ENCODE data around the gene NEUROD2.

Gene NEUROD2

GRCh38 chr17:39618956-39619785, 11.5 kb upstream of the NEUROD2 start:
- DNase-seq (ENCODE audit: low read depth) = no peak

- DNase-seq (ENCODE audit: low read depth) = no peak
These were observed 10.7 kb upstream of the NEUROD2 start for GRCh38 chr17:39618246-39618913.

GRCh38 chr17:39617446-39618245, 9.9 kb upstream of the NEUROD2 start:
- DNase-seq (ENCODE audit: low read depth) = no peak

GRCh38 chr17:39617100-39617445, 9.4 kb upstream of the NEUROD2 start:
- DNase-seq (ENCODE audit: low read depth) = no peak

DNA sequence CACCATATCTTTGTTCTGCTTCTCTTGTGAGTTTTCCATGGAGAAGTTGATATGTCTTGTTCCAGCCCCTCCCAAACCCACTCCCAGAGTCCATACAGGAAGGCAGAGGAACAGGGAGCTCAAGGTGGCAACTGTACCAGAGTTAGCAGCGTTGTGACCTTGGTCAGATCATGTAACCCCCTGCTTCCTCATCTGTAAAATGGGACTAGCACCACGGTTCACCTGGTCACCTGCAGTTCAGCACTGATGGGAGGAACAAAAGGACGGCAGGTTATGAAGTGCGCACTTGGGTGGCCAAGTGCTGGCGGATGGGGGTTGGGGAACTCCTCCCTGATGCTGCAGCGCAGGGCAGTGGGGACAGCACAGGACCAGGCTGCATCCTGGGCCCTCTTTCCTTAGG, 7.7 kb upstream of the NEUROD2 start:
- DNase-seq (ENCODE audit: low read depth) = no peak

DNA sequence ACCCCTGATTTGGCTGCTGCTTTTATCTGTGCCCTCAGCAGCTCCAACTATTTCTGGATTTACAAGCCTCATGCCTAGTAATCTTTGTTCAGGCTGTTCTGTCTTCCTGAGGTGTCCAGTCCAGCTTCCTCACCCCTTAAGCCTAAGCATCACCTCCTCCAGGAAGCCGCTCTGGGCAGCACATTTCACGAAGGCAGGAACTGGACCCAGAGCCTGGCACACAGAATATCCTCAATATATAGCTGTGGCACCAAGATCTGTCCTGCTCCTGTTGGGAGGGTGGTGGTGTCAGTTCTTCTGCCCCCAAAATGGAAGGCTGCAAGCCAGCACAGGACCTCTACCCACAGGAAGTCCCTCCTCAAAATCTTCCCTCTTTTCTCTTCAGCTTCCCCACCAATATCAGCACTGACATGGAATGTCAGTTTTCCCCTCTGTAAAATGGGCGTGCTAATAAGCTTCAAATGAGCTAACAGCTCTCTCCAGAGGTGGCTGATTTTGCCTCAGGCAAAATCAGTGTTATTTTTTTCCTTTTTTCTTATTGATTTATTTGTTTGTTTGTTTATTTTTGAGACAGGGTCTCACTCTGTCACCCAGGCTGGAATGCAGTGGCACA, 6.9 kb upstream of the NEUROD2 start:
- no peak for DNase-seq (ENCODE audit: low read depth)

- DNase-seq (ENCODE audit: low read depth) = no peak
These were observed 5.3 kb upstream of the NEUROD2 start for GRCh38 chr17:39612935-39613464.

GRCh38 chr17:39612291-39612894, 4.7 kb upstream of the NEUROD2 start:
- DNase-seq (ENCODE audit: low read depth) = no peak

- no peak for DNase-seq (ENCODE audit: low read depth)
These were observed 3.8 kb upstream of the NEUROD2 start for GRCh38 chr17:39611401-39612112.

DNA sequence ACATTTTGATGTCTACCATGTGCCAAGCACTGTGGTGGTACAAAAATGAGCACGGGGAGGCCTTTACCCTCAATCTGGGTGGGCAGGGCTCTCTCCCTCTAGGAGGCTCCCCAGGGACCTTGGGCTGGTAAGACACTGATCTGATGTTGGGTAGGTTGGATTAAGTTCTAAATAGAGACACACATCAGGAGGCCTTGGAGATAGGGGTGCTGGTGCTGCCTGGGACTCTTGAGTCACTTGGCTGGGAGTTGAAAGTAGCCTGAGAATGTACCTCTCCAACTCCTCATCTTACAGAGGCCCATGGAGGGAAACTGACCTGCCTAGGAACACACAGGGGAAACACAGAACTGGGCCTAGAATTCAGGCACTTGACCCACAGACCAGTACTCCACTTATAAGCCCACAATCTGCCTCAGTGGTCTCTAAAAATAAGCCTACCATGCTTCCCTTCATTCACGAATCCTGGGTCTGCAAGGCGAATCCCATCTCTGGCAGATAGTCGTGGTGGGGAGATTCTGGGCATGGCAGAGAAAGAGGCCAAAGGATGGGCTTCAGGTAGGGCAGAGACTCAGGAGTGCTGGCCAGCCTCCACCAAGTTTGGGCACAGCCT, 1.8 kb upstream of the NEUROD2 start:
- DNase-seq (ENCODE audit: low read depth) = no peak

DNA sequence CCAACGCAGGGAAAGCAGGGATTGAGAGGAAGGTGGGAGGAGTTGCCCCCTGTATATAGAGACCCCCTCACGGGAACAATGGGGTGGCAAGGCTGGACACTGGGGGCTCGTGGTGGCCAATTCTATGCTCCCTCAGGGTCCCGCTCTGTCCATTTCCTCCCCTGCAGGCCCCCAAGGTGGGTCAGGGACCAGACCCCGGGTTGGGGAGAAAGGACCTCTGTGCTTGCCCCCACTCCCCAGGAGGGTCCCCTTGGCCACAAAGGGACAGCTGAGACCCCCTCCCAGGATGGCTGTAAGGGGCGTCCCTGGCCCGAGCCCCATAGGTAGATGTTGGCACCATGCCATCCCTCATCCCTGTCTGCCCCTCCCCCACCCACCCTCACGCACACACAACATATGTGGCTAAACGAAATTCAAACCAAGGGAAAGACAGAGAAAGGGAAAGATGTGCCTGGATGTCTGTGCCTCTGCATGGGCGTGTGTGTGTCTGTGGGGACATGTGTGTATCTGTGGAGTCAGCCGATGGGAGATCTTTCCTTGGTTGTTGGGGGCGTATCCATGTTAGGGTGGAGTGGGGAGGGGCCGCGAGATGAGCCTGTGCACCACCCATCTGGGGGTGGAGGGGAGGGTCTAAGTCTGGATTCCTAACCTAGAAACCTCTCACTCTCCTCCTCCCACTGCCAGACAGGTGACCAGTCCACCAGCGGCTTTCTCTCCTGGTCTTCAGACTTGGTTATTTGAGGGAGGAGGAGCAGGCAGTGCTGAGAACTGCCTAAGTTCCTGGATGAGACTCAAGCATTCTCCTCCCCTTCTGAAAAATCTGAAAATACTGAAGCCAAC, 642 bp upstream of the NEUROD2 start:
- no peak for DNase-seq (ENCODE audit: low read depth)

GRCh38 chr17:39607057-39607850, 466 bp downstream of the NEUROD2 start:
- DNase-seq (ENCODE audit: low read depth) = no peak

DNA sequence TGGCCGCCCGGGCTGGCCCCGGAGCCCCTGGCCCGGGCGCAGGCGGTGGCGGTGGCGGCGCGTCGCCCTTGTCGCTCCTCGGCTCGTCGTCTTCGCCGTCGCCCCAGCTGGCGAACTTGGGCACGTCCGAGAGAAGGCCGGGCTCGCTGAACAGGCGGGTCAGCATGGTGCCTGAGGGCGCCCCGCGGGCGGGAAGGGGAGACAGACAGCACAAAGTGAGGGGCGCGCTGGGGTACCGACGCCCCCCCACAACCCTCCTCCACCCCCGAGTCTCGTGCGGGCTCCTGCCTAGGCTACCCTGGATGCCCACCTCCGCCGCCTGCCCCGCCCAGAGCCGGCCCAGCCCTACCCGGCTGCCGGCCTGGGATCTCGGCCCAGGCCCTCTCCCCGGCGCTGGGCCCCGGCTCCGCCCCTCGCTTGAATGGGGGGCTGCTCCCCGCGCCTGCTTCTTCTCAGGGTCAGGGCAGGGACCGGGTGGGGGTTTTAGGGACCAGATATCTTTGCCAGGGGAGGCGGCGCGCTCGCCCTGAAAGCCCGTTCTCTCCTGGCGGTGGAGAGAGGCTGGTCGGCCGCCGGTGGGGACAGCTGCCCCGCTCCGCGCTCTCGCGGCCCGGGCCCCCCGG, 1.2 kb downstream of the NEUROD2 start:
- DNase-seq (ENCODE audit: low read depth) = no peak

GRCh38 chr17:39605492-39606433, 2.0 kb downstream of the NEUROD2 start:
- DNase-seq (ENCODE audit: low read depth) = no peak

DNA sequence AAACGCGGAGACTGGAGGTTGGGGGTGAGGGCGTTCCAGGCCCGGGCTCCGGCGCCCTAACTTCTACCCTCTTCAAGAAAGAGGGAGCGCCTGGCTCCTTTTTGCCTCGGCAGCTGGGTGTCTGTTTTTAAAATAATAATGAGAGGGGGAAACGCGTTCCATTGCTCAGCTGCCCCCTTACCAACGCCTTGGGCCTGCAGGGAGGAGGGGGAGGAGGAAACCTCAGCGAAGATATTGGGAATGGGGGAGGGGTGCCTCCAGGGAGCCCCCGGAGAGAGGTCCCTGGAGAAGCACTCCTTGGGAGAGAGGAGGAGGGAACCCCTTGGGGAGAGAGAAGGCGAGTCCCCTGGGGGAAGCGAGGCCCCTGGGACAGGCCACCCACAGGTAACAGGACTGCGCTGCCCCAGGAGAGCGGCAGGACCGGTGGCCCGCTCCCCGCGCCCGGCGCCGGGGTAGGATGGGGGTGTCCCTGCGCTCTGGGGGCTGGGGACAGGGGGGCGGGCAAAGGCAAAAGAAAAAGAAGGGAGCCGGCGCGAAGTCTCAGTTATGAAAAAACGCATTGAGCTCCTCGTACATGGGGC, 2.7 kb downstream of the NEUROD2 start:
- no peak for DNase-seq (ENCODE audit: low read depth)

DNA sequence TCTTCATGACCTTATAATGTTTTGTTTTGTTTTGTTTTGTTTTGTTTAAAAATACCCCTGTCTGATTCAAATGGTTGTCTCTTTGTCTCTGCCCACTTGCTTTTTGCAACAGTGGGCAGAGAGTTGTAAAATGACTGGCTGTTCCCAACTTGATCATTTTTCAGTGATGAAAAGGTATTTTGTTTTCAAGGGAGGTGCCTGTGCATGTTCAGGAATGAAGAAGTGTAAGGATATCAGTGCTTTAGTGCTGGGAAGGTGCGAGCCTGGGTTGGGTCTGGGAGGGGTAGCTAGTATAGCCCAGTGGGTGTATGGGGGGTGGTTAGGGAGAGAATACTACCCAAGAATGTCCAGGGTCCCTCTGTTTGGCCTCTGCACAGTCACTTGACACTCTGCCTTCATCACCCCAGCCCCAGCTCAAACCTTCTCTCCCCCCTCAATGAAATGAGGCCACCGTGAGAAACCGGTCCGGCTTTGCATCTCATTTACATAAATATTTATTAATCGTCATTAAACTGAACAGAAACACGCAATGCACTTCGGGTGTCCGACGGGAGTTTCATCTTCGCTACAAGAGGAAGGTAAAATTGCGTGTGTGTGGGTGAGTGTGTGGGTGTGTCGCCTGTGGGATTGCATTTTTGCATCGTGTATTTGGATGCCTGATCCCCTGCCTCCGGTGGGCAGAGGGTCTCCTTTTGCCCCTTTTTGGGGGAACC, 4.3 kb downstream of the NEUROD2 start:
- DNase-seq (ENCODE audit: low read depth) = no peak

Data from HS-27A (cell line).